Kidney epithelial cell (primary cell): ENCODE measurements around the gene KCNIP1. TPM values are rescaled to one million over a fixed set of nuclear protein-coding genes. Genes with fewer than 3 reads are reported as not detected.

Experiments
- DNase-seq: peaks from one replicate; pipeline ENCODE4 v3.0.0-alpha.2; 2010; ENCODE audit warnings: low read depth
- H3K27me3 ChIP-seq: 2 replicates; pipeline ENCODE4 v1.6.0; 2011; ENCODE audit warnings: low read length; ENCODE audit not compliant: control insufficient read depth, insufficient read depth
- H3K36me3 ChIP-seq: 2 replicates; pipeline ENCODE4 v1.5.1; 2011; ENCODE audit warnings: low read length; ENCODE audit not compliant: control insufficient read depth, insufficient read depth
- H3K4me3 ChIP-seq: 2 replicates; pipeline ENCODE4 v1.5.1; 2011; ENCODE audit warnings: low read depth, mild to moderate bottlenecking, control low read depth, low read length
- total RNA-seq: library from RNA; depleted of rRNA; stranded (reverse); fragments of >200 nt; gene quantifications from 2 replicates; pipeline ENCODE4 v1.2.3, GENCODE V29; 2015
- TF ChIP-seq, protein P1 (sequence below): IDR thresholded peaks from 2 replicates; pipeline ENCODE4 v1.5.1; 2011; ENCODE audit warnings: mild to moderate bottlenecking, moderate library complexity, low read length, control low read depth, inconsistent platforms; ENCODE audit not compliant: insufficient read depth, poor library complexity, severe bottlenecking

Gene KCNIP1
- total RNA-seq, 1 donor from 2014 or later, result 3.4 TPM

DNA sequence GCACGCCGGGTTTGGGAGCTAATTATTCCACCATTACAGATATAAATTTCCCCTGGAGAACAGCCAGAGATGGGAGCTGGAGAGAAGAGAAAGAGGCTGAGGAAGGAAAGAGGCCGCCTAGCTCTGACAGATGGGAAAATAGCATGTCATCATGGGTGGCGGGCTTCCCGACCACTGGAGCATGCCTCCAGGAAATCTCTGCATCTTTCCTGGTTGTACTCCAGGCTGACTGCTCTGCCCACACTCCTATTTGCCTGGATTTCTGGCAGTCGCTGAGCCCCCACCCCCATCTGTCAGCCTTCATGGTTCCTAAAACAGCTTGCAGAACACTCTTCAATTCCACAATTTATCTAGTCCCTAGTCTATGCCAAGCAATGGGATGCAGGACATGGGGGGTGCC is 265.4 kb downstream of the KCNIP1 start:
- H3K36me3 ChIP-seq, result no peaks in the 10 kb centered on the region
- DNase-seq, result no peak
- H3K27me3 ChIP-seq, result peaks cover 9% of the 10 kb centered on the region
- TF ChIP-seq, protein P1, sequence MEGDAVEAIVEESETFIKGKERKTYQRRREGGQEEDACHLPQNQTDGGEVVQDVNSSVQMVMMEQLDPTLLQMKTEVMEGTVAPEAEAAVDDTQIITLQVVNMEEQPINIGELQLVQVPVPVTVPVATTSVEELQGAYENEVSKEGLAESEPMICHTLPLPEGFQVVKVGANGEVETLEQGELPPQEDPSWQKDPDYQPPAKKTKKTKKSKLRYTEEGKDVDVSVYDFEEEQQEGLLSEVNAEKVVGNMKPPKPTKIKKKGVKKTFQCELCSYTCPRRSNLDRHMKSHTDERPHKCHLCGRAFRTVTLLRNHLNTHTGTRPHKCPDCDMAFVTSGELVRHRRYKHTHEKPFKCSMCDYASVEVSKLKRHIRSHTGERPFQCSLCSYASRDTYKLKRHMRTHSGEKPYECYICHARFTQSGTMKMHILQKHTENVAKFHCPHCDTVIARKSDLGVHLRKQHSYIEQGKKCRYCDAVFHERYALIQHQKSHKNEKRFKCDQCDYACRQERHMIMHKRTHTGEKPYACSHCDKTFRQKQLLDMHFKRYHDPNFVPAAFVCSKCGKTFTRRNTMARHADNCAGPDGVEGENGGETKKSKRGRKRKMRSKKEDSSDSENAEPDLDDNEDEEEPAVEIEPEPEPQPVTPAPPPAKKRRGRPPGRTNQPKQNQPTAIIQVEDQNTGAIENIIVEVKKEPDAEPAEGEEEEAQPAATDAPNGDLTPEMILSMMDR, result no peak
- H3K4me3 ChIP-seq, result no peak overlapping the region

DNA sequence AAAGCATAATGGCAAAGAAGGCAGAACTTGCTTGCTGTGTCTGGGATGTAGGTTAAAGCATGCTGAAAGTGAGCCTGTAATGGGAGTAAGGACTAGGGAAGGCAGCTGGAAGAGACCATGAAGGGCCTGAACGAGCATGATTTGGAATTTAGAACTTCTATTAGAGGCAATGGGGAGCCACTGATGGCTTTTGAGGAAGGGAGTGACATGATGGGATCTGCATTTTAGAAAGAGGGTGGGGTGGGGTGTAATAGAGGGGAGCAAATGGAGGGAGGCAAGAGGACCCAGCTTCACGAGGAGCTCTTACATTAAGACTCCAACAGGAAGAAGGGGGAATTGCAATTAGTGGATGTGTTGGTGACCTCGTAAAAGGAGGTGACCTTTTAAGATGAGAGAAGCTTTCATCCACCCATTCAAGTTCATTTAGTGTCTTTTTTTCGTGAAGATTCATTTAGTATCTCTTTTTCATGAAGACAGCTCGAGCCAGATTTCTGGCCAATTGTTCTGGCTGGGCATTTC is 266.1 kb downstream of the KCNIP1 start:
- H3K27me3 ChIP-seq, result peaks cover 9% of the 10 kb centered on the region
- DNase-seq, result no peak
- TF ChIP-seq, protein P1, result no peak
- H3K36me3 ChIP-seq, result no peaks in the 10 kb centered on the region
- no peak overlapping the region for H3K4me3 ChIP-seq

DNA sequence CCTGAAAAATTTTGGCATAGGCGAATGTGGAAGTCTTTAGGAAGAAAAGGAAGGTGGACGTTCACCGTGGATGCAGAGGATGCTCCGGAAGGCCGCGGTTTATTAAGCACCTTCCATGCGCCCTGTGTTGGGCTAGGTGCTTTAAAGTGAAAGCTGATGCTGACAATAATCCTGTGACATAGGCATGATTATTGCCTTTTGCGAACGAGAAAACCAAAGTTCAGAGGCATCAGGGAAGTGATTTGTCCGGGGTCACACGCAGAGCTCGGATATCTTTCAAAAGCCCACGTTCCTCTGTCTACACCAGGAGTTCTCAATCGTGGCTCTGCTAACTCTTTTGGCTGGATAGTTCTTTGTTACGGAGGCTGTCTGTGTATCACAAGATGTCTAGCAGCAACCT is 267.7 kb downstream of the KCNIP1 start:
- Histone ChIP-seq H3K4me3 (no peak overlapping the region), H3K36me3 (no peaks in the 10 kb centered on the region), H3K27me3 (peaks cover 9% of the 10 kb centered on the region)
- DNase-seq, result no peak
- TF ChIP-seq, protein P1, result no peak

GRCh38 chr5:170773024-170773985 is 269.5 kb downstream of the KCNIP1 start:
- no peak for DNase-seq
- Histone ChIP-seq H3K4me3 (no peak overlapping the region), H3K27me3 (peaks cover 6% of the 10 kb centered on the region), H3K36me3 (no peaks in the 10 kb centered on the region)
- TF ChIP-seq, protein P1, result no peak

- Histone ChIP-seq H3K4me3 (no peak overlapping the region), H3K27me3 (peaks cover 3% of the 10 kb centered on the region), H3K36me3 (no peaks in the 10 kb centered on the region)
- DNase-seq, result no peak
- TF ChIP-seq, protein P1, result no peak
Measured at GRCh38 chr5:170774831-170775230, 271.0 kb downstream of the KCNIP1 start.
